PC-9 (cell line): ENCODE measurements around the gene CRIP1.

Source experiments
- EZH2 ChIP-seq: fragments of 200-600 bp; sonication (generic); IDR thresholded peaks from 2 replicates; pipeline ENCODE4 v1.8.0; 2017; ENCODE audit warnings: antibody characterized with exemption, low read depth
- TF ChIP-seq, protein P1 (sequence below): fragments of 200-600 bp; sonication (generic); conservative IDR thresholded peaks from 2 replicates; pipeline ENCODE4 v1.6.1; 2017; ENCODE audit warnings: mixed run types, antibody characterized with exemption, mild to moderate bottlenecking, moderate library complexity

GRCh38 chr14:105501504-105502291 is 15.0 kb downstream of the CRIP1 start:
- TF ChIP-seq, protein P1, sequence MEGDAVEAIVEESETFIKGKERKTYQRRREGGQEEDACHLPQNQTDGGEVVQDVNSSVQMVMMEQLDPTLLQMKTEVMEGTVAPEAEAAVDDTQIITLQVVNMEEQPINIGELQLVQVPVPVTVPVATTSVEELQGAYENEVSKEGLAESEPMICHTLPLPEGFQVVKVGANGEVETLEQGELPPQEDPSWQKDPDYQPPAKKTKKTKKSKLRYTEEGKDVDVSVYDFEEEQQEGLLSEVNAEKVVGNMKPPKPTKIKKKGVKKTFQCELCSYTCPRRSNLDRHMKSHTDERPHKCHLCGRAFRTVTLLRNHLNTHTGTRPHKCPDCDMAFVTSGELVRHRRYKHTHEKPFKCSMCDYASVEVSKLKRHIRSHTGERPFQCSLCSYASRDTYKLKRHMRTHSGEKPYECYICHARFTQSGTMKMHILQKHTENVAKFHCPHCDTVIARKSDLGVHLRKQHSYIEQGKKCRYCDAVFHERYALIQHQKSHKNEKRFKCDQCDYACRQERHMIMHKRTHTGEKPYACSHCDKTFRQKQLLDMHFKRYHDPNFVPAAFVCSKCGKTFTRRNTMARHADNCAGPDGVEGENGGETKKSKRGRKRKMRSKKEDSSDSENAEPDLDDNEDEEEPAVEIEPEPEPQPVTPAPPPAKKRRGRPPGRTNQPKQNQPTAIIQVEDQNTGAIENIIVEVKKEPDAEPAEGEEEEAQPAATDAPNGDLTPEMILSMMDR: no peak
- TF ChIP-seq EZH2: no peak
